Measurements from ENCODE around the gene SETSIP. TPM values are rescaled to one million over a fixed set of nuclear protein-coding genes. Genes with fewer than 3 reads are reported as not detected.

SETSIP gene
- total RNA-seq = 0.14 TPM in 1 of 2 replicates, not detected in the other

GRCh38 chr1:92075311-92075710, at the start of gene SETSIP:
SETSIP (minus strand) TSS chr1:92075411; CDS start chr1:92075411, 0 bp downstream.
- no peak within 1 kb of the TSS for H3K4me3 ChIP-seq (ENCODE audit: low read depth, low read length)
- no peak for TF ChIP-seq CTCF (conservative IDR thresholded peaks at IDR 0.05; ENCODE audit: low read depth, low read length)
- no peak for DNase-seq (ENCODE audit: low read depth)

GRCh38 chr1:92123868-92124267, 48.7 kb upstream of the SETSIP start:
- H3K4me3 ChIP-seq (ENCODE audit: low read depth, low read length) = no peak overlapping the region

GRCh38 chr1:92118826-92119225, 43.6 kb upstream of the SETSIP start:
- no peak for DNase-seq (ENCODE audit: low read depth)
- TF ChIP-seq CTCF (conservative IDR thresholded peaks at IDR 0.05; ENCODE audit: low read depth, low read length) = no peak

More at GRCh38 chr1:92123868-92124267, 48.7 kb upstream of the SETSIP start:
- no peak for TF ChIP-seq CTCF (conservative IDR thresholded peaks at IDR 0.05; ENCODE audit: low read depth, low read length)
- DNase-seq (ENCODE audit: low read depth) = no peak

GRCh38 chr1:92117526-92117925, 42.3 kb upstream of the SETSIP start:
- H3K4me3 ChIP-seq (ENCODE audit: low read depth, low read length) = no peak overlapping the region
- no peak for TF ChIP-seq CTCF (conservative IDR thresholded peaks at IDR 0.05; ENCODE audit: low read depth, low read length)
- DNase-seq (ENCODE audit: low read depth) = no peak

More at GRCh38 chr1:92118826-92119225, 43.6 kb upstream of the SETSIP start:
- no peak overlapping the region for H3K4me3 ChIP-seq (ENCODE audit: low read depth, low read length)

- H3K4me3 ChIP-seq (ENCODE audit: low read depth, low read length) = no peak overlapping the region
- no peak for DNase-seq (ENCODE audit: low read depth)
- TF ChIP-seq CTCF (conservative IDR thresholded peaks at IDR 0.05; ENCODE audit: low read depth, low read length) = no peak
Measured at GRCh38 chr1:92108631-92109030, 33.4 kb upstream of the SETSIP start.

- TF ChIP-seq CTCF (conservative IDR thresholded peaks at IDR 0.05; ENCODE audit: low read depth, low read length) = no peak
- H3K4me3 ChIP-seq (ENCODE audit: low read depth, low read length) = no peak overlapping the region
- no peak for DNase-seq (ENCODE audit: low read depth)
Measured at GRCh38 chr1:92105546-92106081, 30.4 kb upstream of the SETSIP start.

GRCh38 chr1:92096317-92096716, 21.1 kb upstream of the SETSIP start:
- no peak for TF ChIP-seq CTCF (conservative IDR thresholded peaks at IDR 0.05; ENCODE audit: low read depth, low read length)
- DNase-seq (ENCODE audit: low read depth) = no peak
- H3K4me3 ChIP-seq (ENCODE audit: low read depth, low read length) = no peak overlapping the region

Data from epithelial cell of proximal tubule (primary cell).